ENCODE measurements around the gene KDM4B. TPM values are rescaled to one million over a fixed set of nuclear protein-coding genes. Genes with fewer than 3 reads are reported as not detected.
A peak's percentile ranks its signal among the peaks of the same experiment; 100 is the strongest.

KDM4B gene
- total and polyA plus RNA-seq, 4 donors, result 17.1 to 49.5 (median 24.7) TPM

DNA sequence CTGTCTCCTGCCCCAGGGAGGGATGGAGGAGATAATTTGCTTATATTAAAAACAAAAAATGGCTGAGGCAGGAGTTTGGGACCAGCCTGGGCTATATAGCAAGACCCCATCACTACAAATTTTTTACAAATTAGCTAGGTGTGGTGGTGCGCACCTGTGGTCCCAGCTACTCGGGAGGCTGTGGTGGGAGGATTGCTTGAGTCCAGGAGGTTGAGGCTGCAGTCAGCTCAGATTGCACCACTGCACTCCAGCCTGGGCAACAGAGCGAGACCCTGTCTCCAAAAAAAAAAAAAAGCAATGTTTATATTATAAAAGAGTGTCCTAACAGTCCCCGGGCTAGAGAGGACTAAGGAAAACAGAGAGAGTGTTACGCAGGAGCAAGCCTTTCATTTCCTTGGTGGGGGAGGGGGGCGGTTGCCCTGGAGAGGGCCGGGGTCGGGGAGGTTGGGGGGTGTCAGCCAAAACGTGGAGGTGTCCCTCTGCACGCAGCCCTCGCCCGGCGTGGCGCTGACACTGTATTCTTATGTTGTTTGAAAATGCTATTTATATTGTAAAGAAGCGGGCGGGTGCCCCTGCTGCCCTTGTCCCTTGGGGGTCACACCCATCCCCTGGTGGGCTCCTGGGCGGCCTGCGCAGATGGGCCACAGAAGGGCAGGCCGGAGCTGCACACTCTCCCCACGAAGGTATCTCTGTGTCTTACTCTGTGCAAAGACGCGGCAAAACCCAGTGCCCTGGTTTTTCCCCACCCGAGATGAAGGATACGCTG, 184.0 kb downstream of the KDM4B start:
- Histone ChIP-seq H3K27me3 (ENCODE audit: control insufficient read depth in 3 of 3, insufficient read depth in 3 of 3, low read length in 2 of 3) (no peaks in the 10 kb centered on the region), H3K4me1 (ENCODE audit: control insufficient read depth in 5 of 5, insufficient read depth in 5 of 5, low read length in 5 of 5) (peaks cover 0 to 2% (median 0%) of the 10 kb centered on the region in 5 donors), H3K9ac (ENCODE audit: insufficient read depth in 1 of 2, low read length in 2 of 2) (no peak overlapping the region), H3K27ac (ENCODE audit: low read depth in 1 of 2, low read length in 1 of 2) (no peak overlapping the region), H3K36me3 (ENCODE audit: control insufficient read depth in 4 of 4, insufficient read depth in 4 of 4, low read length in 4 of 4) (peaks cover 0 to 27% (median 2%) of the 10 kb centered on the region in 4 donors), H3K9me3 (ENCODE audit: control insufficient read depth in 4 of 4, insufficient read depth in 3 of 4, low read length in 3 of 4) (peaks cover 0 to 3% (median 0%) of the 10 kb centered on the region in 4 donors), H3K4me3 (no peak overlapping the region)
- ATAC-seq (ENCODE audit: insufficient read depth, low FRiP score), result no peak
- no peak for TF ChIP-seq CTCF (IDR thresholded peaks at IDR 0.05; ENCODE audit: control extremely low read depth, extremely low read depth)
- WGBS, 2 donors, result 91 to 94% methylated on average over 24 of the region's 24 CpGs
- DNase-seq, result no peak

- Histone ChIP-seq H3K9ac (ENCODE audit: insufficient read depth in 1 of 2, low read length in 2 of 2) (no peak overlapping the region), H3K9me3 (ENCODE audit: control insufficient read depth in 4 of 4, insufficient read depth in 3 of 4, low read length in 3 of 4) (peaks cover 0 to 3% (median 0%) of the 10 kb centered on the region in 4 donors), H3K4me3 (no peak overlapping the region), H3K36me3 (ENCODE audit: control insufficient read depth in 4 of 4, insufficient read depth in 4 of 4, low read length in 4 of 4) (peaks cover 0 to 20% (median 2%) of the 10 kb centered on the region in 4 donors), H3K4me1 (ENCODE audit: control insufficient read depth in 5 of 5, insufficient read depth in 5 of 5, low read length in 5 of 5) (peaks cover 0 to 2% (median 0%) of the 10 kb centered on the region in 5 donors), H3K27me3 (ENCODE audit: control insufficient read depth in 3 of 3, insufficient read depth in 3 of 3, low read length in 2 of 3) (no peaks in the 10 kb centered on the region), H3K27ac (ENCODE audit: low read depth in 1 of 2, low read length in 1 of 2) (no peak overlapping the region)
- ATAC-seq (ENCODE audit: insufficient read depth, low FRiP score) (no peak), DNase-seq (no peak)
- 89 to 96% methylated on average over 14 of the region's 14 CpGs for WGBS, 2 donors
- TF ChIP-seq CTCF (IDR thresholded peaks at IDR 0.05; ENCODE audit: control extremely low read depth, extremely low read depth), result no peak
Observed at GRCh38 chr19:5153601-5154128, 184.8 kb downstream of the KDM4B start.

DNA sequence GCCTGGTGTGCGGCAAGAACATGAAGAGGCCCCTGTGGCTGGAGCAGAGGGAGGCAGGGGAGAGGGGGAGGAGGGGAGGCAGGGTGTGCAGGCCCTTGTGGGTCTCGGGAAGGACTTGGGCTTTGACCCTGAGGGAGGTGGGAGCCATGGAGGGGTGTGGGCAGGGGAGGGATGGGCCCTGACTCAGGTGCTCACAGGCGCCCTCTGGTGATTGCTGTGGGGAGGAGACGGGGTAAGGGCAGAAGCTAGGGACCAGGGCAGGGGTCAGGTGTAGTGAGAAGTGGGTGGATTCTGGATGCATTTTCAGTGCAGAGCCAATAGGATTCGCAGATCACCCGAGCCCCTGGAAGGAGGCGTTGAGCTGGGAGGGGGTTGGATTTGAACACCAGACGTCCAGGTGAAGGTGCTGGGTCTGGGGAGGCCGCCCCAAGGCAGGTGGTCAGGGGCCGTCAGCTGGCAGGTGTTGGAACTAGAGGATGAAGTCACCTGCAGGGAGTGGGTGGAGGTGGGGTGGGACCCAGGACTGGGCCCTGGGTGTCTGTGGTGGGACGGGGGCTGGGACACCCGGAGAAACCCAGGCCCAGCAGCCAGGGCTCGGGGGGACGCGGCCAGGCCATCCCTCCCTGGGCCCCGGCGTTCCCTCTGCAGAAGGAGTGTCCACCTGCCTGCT, 185.4 kb downstream of the KDM4B start:
- no peak overlapping the region for H3K4me3 ChIP-seq
- H3K4me1 ChIP-seq (ENCODE audit: control insufficient read depth in 5 of 5, insufficient read depth in 5 of 5, low read length in 5 of 5), result peaks cover 0 to 2% (median 0%) of the 10 kb centered on the region in 5 donors
- no peak overlapping the region for H3K9ac ChIP-seq (ENCODE audit: insufficient read depth in 1 of 2, low read length in 2 of 2)
- peaks cover 0 to 3% (median 0%) of the 10 kb centered on the region in 4 donors for H3K9me3 ChIP-seq (ENCODE audit: control insufficient read depth in 4 of 4, insufficient read depth in 3 of 4, low read length in 3 of 4)
- H3K36me3 ChIP-seq (ENCODE audit: control insufficient read depth in 4 of 4, insufficient read depth in 4 of 4, low read length in 4 of 4), result peaks cover 0 to 14% (median 0%) of the 10 kb centered on the region in 4 donors
- DNase-seq, result no peak
- H3K27me3 ChIP-seq (ENCODE audit: control insufficient read depth in 3 of 3, insufficient read depth in 3 of 3, low read length in 2 of 3), result no peaks in the 10 kb centered on the region
- H3K27ac ChIP-seq (ENCODE audit: low read depth in 1 of 2, low read length in 1 of 2), result no peak overlapping the region
- ATAC-seq (ENCODE audit: insufficient read depth, low FRiP score), result no peak
- TF ChIP-seq CTCF (IDR thresholded peaks at IDR 0.05; ENCODE audit: control extremely low read depth, extremely low read depth), result peak; percentile 0
- WGBS, 2 donors, result 73 to 82% methylated on average over 17 of the region's 17 CpGs
